HG03521 (cell line): ENCODE data around the gene SUPT7L.

Source experiments
- ATAC-seq: cut with Tn5 transposase; IDR thresholded peaks from one replicate; pipeline ENCODE4 v1.9.1; 2021; ENCODE audit warnings: mild to moderate bottlenecking, moderate library complexity; ENCODE audit not compliant: unreplicated experiment

SUPT7L gene

GRCh38 chr2:27663285-27664153, at the start of gene SUPT7L, which contains the start of gene SLC4A1AP:
SUPT7L (minus strand) TSS chr2:27663614; CDS start chr2:27662192, 1,422 bp downstream.
SLC4A1AP (plus strand) TSS chr2:27663889; CDS start chr2:27663915, 26 bp downstream.
- ATAC-seq: peak; percentile 65

DNA sequence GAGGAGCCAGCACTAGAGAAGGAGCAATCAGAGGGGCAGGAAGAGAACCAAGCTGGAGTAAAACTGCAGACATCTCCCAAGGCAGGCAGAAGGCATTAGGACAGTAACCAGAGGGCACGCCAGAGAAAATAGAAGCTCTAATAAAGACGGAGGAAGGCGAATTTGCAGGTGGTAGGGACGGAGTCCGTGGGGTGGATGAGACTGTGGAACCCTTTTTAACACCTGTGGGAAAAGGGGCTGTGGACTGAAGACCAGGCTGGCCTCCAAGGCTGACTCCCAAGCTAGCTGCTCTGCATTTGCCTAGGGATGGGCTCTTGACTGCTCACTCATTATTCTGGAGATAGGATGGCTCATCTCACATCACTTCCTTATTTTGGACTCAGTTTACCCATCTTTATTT, 49.8 kb upstream of the SUPT7L start:
- no peak for ATAC-seq

DNA sequence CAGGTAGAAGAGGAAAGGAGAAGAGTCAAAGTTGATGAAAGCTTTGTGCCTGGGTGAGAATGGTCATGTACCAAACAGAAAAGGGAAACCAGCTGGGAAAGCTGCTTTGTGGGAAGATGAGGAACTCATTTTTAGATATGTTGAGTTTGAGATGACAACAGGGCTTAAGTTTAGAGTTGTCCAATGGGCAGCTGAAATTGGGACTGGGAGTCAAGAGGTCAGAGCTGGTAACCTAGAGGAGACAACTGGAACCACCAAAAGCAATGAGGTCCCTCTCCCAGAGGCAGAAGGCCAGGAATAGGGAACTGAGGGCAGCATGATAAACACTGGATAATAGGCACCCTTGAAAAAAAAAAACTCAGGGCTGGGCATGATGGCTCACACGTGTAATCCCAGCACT, 49.1 kb upstream of the SUPT7L start:
- ATAC-seq: no peak

GRCh38 chr2:27711804-27712203, 48.4 kb upstream of the SUPT7L start:
- no peak for ATAC-seq

GRCh38 chr2:27710640-27711430, 47.4 kb upstream of the SUPT7L start:
- ATAC-seq: no peak

DNA sequence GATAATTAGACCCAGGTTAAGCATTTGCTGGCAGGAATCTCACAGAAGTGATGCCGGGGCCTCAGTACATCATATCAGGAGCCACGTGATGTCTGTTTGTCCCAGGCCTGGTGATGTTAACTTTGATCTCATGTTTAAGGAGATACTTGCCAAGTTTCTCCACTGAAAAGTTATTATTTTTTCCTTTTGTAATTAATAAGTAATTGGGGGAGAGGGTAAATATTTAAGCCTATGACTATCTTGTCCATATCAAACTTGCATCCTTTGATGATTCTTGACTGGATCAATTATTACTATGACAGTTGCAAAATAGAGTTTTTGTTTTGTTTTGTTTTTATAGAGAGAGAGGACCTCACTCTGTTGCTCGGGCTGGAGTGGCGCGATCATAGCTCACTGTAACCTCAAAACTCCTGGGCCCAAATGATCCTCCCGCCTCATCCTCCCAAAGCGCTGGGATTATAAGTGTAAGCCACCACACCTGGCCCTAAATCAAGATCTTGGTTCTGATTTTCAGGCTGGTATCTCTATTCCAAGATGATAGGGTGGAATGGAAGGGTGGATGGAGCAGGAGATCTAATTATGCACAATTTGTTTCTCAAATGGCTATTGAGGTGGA, 46.7 kb upstream of the SUPT7L start:
- ATAC-seq: no peak

GRCh38 chr2:27709326-27709725, 45.9 kb upstream of the SUPT7L start:
- ATAC-seq: no peak

GRCh38 chr2:27708666-27709065, 45.3 kb upstream of the SUPT7L start:
- no peak for ATAC-seq

DNA sequence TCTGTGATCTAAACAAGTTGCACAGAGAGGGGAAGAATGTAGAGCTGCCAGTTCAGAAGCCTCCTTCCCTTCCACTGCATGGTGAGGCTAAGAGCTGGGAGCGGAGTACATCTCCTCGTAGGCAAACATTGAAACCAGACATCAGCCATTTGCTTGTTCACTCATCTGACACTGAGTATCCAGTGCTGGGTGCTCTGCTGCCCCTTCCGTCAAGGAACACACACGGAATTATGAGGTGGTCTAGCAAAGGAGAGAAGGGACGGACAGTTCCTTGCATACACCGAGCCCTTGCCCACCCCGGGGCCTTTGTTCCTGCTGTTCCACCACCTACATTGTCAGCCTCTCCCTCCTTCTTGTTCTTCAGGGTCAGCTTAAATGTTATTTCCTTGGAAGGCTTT, 44.8 kb upstream of the SUPT7L start:
- no peak for ATAC-seq

- ATAC-seq: no peak
These were observed 44.2 kb upstream of the SUPT7L start for GRCh38 chr2:27707462-27708256.

DNA sequence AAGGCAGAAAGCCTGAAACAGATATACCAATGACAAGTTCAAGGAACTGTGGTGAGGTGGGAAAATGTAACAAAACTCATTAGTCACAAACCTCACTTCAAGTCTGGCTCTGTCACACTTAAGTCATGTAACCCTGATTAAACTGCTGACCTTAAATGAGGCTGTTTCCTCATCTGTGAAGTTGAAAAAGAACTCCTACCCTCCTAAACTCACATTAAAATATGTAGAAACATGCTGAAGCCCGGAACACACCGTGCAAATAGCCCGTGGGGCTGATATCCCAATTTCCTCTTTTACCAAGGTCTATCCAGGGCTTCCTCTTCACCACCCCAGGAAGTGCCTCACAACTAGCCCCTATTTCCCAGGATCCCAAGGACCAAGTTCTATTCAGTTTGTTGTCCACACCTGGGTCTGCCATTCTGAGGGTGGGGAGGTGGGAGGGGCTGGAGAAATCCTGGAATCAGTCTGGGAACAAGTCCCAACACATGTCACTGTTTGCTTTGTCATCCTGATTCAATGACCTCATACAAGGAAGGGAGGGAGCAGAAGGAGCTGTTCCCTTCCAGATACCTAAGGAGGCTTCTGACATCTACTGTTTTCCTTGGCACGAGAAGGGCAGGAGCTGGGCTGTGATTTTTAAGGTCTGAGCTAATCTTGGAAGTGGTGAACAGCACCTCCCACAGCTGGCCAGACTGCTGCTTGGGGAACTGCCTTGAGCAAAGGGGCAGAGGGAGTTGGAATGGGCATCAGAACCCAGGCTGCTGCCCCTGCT, 42.6 kb upstream of the SUPT7L start:
- no peak for ATAC-seq

- ATAC-seq: no peak
These were observed 41.0 kb upstream of the SUPT7L start for GRCh38 chr2:27704342-27704876.

- ATAC-seq: no peak
These were observed 40.4 kb upstream of the SUPT7L start for GRCh38 chr2:27703638-27704341.

- no peak for ATAC-seq
These were observed 38.9 kb upstream of the SUPT7L start for GRCh38 chr2:27702302-27702701.

GRCh38 chr2:27701676-27702075, 38.3 kb upstream of the SUPT7L start:
- ATAC-seq: no peak

GRCh38 chr2:27697660-27698059, 34.2 kb upstream of the SUPT7L start:
- ATAC-seq: no peak

DNA sequence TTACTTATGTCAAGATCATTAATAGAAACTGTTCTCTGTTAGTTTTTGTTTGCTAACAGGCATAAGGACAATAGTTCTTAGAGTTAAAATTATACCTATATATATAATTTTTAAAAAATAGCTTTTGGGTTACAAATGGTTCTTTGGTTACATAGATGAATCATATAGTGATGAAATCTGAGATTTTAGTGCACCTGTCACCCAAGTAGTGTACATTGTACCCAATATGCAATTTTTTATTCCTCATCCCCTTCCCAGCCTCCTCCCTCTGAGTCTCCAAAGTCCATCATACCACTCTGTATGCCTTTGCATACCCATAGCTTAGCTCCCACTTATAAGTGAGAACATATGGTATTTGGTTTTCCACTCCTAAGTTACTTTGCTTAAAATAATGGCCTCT, 26.6 kb upstream of the SUPT7L start:
- no peak for ATAC-seq

DNA sequence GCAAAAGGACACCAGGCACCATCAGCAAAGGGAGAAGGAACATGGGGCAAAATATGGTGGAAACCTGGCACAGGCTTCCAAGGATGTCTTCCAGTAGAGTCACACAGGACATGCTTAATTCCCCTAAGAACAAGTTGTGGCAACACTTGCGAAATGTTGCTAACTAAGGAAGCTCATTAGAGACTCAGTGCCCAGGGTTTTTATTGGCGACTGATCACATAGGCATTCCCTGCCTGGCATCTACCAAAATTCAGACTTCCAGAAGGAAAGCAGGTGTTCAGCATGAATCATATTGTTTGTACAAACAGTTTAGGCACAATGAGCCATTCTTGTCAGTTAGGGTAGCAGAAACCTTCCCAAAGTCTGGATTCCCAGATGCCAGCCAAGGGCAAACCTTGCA, 26.0 kb upstream of the SUPT7L start:
- no peak for ATAC-seq

DNA sequence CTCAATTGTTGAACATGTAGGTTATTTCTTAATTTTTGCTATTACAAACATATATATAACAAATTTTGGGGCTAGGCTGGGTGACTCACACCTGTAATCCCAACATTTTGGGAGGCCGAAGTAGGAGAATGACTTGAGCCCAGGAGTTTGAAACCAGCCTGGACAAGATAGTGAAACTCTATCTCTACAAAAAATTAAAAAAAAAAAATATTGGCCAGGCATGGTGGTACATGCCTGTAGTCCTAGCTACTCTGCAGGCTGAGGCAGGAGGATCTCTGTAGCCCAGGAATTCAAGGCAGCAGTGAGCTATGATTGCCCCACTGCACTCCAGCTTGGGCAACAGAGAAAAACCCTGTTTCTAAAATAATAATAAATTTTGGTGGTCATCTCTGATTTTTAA, 23.8 kb upstream of the SUPT7L start:
- ATAC-seq: no peak
